Thyroid gland (tissue), 4 donors: Measurements from ENCODE around the gene ALG12. TPM values are rescaled to one million over a fixed set of nuclear protein-coding genes. Genes with fewer than 3 reads are reported as not detected.
"Not testable (repeated sequence)": the region's sequence is repeated elsewhere in the genome, so short reads cannot be mapped to it uniquely, and the experiment has no call there.

Source experiments
- DNase-seq, 2 donors: peaks; one replicate each; pipeline ENCODE4 v3.0.0-alpha.2; 2019
- H3K27ac ChIP-seq, 3 donors: fragments of 200-600 bp; sonication (generic); 1 replicate in 2 of 3; 2 replicates in 1 of 3; pipeline ENCODE4 v1.5.1; 2016 to 2019; ENCODE audit warnings: mild to moderate bottlenecking in 1 of 3, moderate library complexity in 1 of 3
- H3K27me3 ChIP-seq: fragments of 200-600 bp; sonication (generic); one replicate; pipeline ENCODE4 v1.5.1; 2019
- H3K36me3 ChIP-seq, 2 donors: fragments of 200-600 bp; sonication (generic); one replicate each; pipeline ENCODE4 v1.5.1; 2016 to 2019
- H3K4me1 ChIP-seq, 2 donors: fragments of 200-600 bp; sonication (generic); one replicate each; pipeline ENCODE4 v1.5.1; 2017 to 2019
- H3K4me3 ChIP-seq, 3 donors: fragments of 200-600 bp; sonication (generic); replicated peaks in 1 of 3; 1 replicate in 2 of 3; 2 replicates in 1 of 3; pipeline ENCODE4 v1.5.1; 2016; ENCODE audit warnings: mild to moderate bottlenecking in 1 of 3
- H3K9me3 ChIP-seq: fragments of 200-600 bp; sonication (generic); one replicate; pipeline ENCODE4 v1.5.1; 2017
- POLR2A ChIP-seq, 2 donors: fragments of 450-650 bp; IDR thresholded peaks; one replicate each; pipeline ENCODE4 v1.6.1; 2017; ENCODE audit warnings: antibody characterized with exemption in 2 of 2, mild to moderate bottlenecking in 2 of 2, moderate library complexity in 1 of 2
- WGBS, 2 donors: methylation state at CpG; one replicate each; pipeline ENCODE4 v1.1.5; 2017; 5-methylcytosine and 5-hydroxymethylcytosine counted together
- intact Hi-C: fragments of 100-400 bp; cut with DNase I; formaldehyde crosslinking; loops from one replicate; pipeline ENCODE4 v1.15.1; 2023
- microRNA-seq: library from miRNA; unstranded; fragments of <30 nt; microRNA quantifications from one replicate; pipeline ENCODE4, GENCODE V29; 2016
- small RNA-seq: library from RNA; depleted of rRNA; stranded (forward); fragments of <200 nt; gene quantifications from one replicate; pipeline ENCODE3, GENCODE V24; 2016
- total RNA-seq, 4 donors: library from RNA; depleted of rRNA; stranded (reverse); fragments of >200 nt; gene quantifications; one replicate each; pipeline ENCODE4 v1.2.3, GENCODE V29; 2016
- TF ChIP-seq, protein P1 (sequence below), 6 experiments: fragments of 200-600 bp in 3 of 6; fragments of 450-650 bp in 3 of 6; sonication (generic) in 3 of 6; IDR thresholded peaks; one replicate each; pipeline ENCODE4 v1.5.1; 2016 to 2019; ENCODE audit warnings: antibody characterized with exemption in 6 of 6, mild to moderate bottlenecking in 2 of 6, inconsistent platforms in 1 of 6, moderate library complexity in 1 of 6

Gene ALG12
- total RNA-seq, 4 donors from 2014 or later, result 25.5 to 60.5 (median 52.2) TPM

- WGBS, 2 donors, result 4% methylated on average over 23 to 24 of the region's 101 CpGs
- Histone ChIP-seq H3K4me1 (peaks cover 28 to 29% of the 10 kb centered on the region in 2 donors), H3K4me3 (peak overlapping the region in 2 of 3 donors; percentile 56 to 57), H3K27me3 (peaks cover 7% of the 10 kb centered on the region), H3K27ac (peak overlapping the region; percentile 36 to 63 (median 53)), H3K36me3 (no peaks in the 10 kb centered on the region), H3K9me3 (no peaks in the 10 kb centered on the region)
- TF ChIP-seq, protein P1, sequence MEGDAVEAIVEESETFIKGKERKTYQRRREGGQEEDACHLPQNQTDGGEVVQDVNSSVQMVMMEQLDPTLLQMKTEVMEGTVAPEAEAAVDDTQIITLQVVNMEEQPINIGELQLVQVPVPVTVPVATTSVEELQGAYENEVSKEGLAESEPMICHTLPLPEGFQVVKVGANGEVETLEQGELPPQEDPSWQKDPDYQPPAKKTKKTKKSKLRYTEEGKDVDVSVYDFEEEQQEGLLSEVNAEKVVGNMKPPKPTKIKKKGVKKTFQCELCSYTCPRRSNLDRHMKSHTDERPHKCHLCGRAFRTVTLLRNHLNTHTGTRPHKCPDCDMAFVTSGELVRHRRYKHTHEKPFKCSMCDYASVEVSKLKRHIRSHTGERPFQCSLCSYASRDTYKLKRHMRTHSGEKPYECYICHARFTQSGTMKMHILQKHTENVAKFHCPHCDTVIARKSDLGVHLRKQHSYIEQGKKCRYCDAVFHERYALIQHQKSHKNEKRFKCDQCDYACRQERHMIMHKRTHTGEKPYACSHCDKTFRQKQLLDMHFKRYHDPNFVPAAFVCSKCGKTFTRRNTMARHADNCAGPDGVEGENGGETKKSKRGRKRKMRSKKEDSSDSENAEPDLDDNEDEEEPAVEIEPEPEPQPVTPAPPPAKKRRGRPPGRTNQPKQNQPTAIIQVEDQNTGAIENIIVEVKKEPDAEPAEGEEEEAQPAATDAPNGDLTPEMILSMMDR (IDR thresholded peaks at IDR 0.05), result no peak
- TF ChIP-seq POLR2A (IDR thresholded peaks at IDR 0.05), result no peak
- intact Hi-C loops, result loop anchor here (10.0 kb wide), 1 partner anchor 61 kb away; the partner anchor contains the start of genes ALG12 and CRELD2
- DNase-seq, result peak; percentile 34 to 43
Measured at GRCh38 chr22:49853981-49854831, 64.0 kb downstream of the ALG12 start.

DNA sequence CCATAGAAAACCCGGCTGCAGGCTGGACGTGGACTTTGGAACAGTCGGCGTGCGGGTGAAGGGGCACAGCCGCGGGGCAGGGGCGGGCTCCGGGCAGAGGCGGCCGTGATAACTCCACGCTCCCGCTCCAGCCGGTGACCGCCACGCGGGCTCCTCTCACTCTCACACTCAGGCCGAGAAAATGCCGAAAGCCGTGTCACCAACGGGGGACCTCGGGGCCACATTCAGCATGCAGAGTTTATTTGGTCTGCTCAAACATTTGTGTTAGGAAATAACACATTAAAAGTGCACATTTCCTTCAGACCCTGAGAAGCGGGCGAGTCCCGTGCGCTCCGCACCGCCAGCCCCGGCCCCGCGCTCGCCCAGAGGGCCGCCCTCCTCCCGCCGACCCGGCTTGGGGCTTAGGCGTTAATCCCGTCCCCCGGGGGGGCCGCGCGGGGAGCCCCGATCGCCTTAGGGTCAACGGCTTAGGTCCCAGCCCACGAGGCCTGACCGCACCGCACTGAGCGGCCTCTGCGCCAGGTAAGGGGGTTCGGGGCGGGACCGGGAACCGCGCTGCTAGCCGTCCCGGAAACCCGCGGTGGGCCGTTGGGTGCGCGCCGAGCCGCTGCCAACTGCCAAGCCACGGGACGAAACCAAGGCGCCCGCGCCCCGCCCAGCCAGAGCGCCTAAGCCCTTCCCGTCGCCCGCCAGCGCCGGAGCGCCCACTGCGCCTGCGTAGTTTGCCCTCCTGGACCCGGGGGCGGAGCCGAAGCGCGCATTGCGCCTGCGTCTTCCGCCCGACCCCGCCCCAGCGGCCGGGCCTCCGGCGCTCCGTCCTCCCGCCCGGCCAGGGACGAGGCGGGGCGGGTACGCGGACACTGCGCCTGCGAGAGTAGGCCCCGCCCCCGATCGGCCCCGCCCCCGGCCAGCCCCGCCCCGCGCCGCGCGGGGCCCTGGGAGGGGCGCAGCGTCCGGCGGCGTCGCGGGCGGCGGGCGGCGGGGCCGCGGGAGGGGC, 65.0 kb downstream of the ALG12 start, which contains the start of gene ZBED4:
ZBED4 (plus strand) TSS at position 947 of the 997 bp plus-strand sequence. CDS start 29,819 bp downstream, outside the sequence.
- peak in 1 of 2 donors; percentile 87 for TF ChIP-seq POLR2A (IDR thresholded peaks at IDR 0.05)
- TF ChIP-seq, protein P1 (IDR thresholded peaks at IDR 0.05), result no peak
- Histone ChIP-seq H3K36me3 (no peaks in the 10 kb centered on the region), H3K4me1 (peaks cover 38% of the 10 kb centered on the region in 2 donors), H3K27ac (peak within 1 kb of the TSS; percentile 63 to 95 (median 91)), H3K27me3 (peaks cover 18% of the 10 kb centered on the region), H3K4me3 (peak within 1 kb of the TSS; percentile 65 to 91 (median 72)), H3K9me3 (no peaks in the 10 kb centered on the region)
- DNase-seq, result peak; percentile 97 to 98
- 2 to 3% methylated on average over 7 to 32 of the region's 127 CpGs for WGBS, 2 donors
- intact Hi-C loops, result loop anchor here (10.0 kb wide), 1 partner anchor 62 kb away; the partner anchor contains the start of genes ALG12 and CRELD2

- WGBS, 2 donors, result 58 to 62% methylated on average over 13 of the region's 13 CpGs
- peaks cover 40 to 41% of the 10 kb centered on the region in 2 donors for H3K4me1 ChIP-seq
- DNase-seq, H3K9me3 ChIP-seq, H3K36me3 ChIP-seq: not testable (repeated sequence)
- peak overlapping the region in 1 of 3 donors; percentile 95 for H3K27ac ChIP-seq
- peak overlapping the region in 2 of 3 donors; percentile 65 to 72 for H3K4me3 ChIP-seq
- intact Hi-C loops, result loop anchor here (10.0 kb wide), 1 partner anchor 62 kb away; the partner anchor contains the start of genes ALG12 and CRELD2
- peaks cover 18% of the 10 kb centered on the region for H3K27me3 ChIP-seq
Measured at GRCh38 chr22:49852568-49852897, 65.7 kb downstream of the ALG12 start.

DNA sequence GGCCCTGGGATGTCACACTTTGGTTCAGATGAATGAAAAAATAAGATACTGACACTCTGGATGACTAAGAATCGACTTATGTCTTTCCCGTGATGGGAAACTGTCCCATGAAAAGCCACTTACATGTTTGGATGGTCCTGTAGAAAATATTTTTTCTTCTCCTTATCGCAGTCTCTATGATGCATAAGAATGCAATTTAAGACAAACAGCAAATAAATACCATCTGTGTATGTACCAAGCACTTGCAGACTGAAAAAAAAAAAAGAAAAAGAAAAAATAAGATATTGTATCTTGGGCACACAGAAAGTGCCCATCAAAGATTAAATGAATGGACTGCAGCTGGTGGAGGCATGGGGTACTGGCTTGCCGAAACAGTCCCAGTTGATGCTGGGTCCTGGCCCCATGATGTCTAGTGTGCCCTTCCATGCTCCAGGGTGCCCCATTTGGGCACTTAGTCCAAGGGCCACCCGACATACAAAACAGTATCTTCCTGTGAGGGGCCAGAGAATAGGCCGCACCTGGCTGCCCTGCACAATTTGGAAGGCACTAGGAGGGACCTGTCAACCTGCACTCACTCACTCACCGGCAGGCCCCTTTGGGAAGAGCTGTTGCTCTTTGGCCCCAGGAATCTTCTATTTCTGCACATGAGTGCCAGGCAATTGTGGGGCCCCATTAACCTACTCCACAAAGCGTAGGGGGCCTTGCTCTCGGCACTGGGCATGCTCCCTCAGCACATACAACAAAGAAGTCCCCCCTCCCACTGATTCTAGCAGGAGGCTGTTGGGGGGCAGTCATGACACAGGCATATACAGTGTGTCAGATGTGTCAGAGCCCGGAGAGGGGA, 67.1 kb downstream of the ALG12 start:
- Histone ChIP-seq H3K27ac (no peak overlapping the region), H3K9me3 (no peaks in the 10 kb centered on the region), H3K27me3 (peaks cover 18% of the 10 kb centered on the region), H3K36me3 (no peaks in the 10 kb centered on the region), H3K4me1 (peaks cover 36 to 41% of the 10 kb centered on the region in 2 donors), H3K4me3 (no peak overlapping the region)
- intact Hi-C loops, result loop anchor here (10.0 kb wide), 1 partner anchor 64 kb away; the partner anchor contains the start of genes ALG12 and CRELD2
- TF ChIP-seq POLR2A (IDR thresholded peaks at IDR 0.05), result no peak
- TF ChIP-seq, protein P1 (IDR thresholded peaks at IDR 0.05), result no peak
- no peak for DNase-seq
- WGBS, 2 donors, result 84 to 89% methylated on average over 9 of the region's 10 CpGs

Small RNAs within 50 kb of the gene (microRNA-seq; reads per million reads assigned to microRNA genes)
- gene MIR6821, result not detected

Small RNAs within 50 kb of the gene (small RNA-seq; reads per million reads assigned to genes)
- not detected for gene MIR6821

Other genes with a start within 250 kb of the ALG12 start
- 10 to 100 TPM; 32.2 to 51.8 (median 41.6) TPM for gene BRD1, start 90.6 kb downstream of the ALG12 start, total RNA-seq
- gene ZBED4, start 64.6 kb downstream of the ALG12 start, total RNA-seq, result 10 to 100 TPM in 3 of 4 donors, 1 to 10 TPM in 1; 9.4 to 15.8 (median 10.1) TPM
- 100 to 1,000 TPM in 3 of 4 donors, 10 to 100 TPM in 1; 50.3 to 244 (median 154) TPM for gene CRELD2, start 196 bp upstream of the ALG12 start, total RNA-seq
- gene PIM3, start 42.3 kb upstream of the ALG12 start, total RNA-seq, result 100 to 1,000 TPM in 1 of 4 donors, 10 to 100 TPM in 3; 45.4 to 108 (median 73.2) TPM
- not detected for gene IL17REL, start 94.3 kb upstream of the ALG12 start, total RNA-seq
- not detected for gene TTLL8, start 139.9 kb upstream of the ALG12 start, total RNA-seq
- gene MLC1, start 167.0 kb upstream of the ALG12 start, total RNA-seq, result under 1 TPM in 1 of 4 donors, not detected in 3; 0.11 TPM
- 1 to 10 TPM in 2 of 4 donors, under 1 TPM in 2; 0.33 to 1.5 (median 1.0) TPM for gene MOV10L1, start 171.6 kb upstream of the ALG12 start, total RNA-seq